Measurements from ENCODE around the gene CHIT1.

GRCh38 chr1:203171341-203172183 lies 57.9 kb downstream of the CHIT1 start:
- TF ChIP-seq CTCF (conservative IDR thresholded peaks at IDR 0.05; ENCODE audit: low read length) (no peak), EZH2phosphoT487 (IDR thresholded peaks at IDR 0.05; ENCODE audit: borderline replicate concordance, low read depth, low read length) (no peak)

Data from OCI-LY7 (cell line).